Right cardiac atrium (tissue), 5 donors: ENCODE data around the gene VAT1L. TPM values are rescaled to one million over a fixed set of nuclear protein-coding genes. Genes with fewer than 3 reads are reported as not detected.
A peak's percentile ranks its signal among the peaks of the same experiment; 100 is the strongest.

Source experiments
- ATAC-seq, 2 donors: fragments of 200-7000 bp; cut with Tn5 transposase; one replicate each; pipeline versions ENCODE4 v1.8.0 to v1.9.1; 2020; ENCODE audit warnings: moderate library complexity in 2 of 2, mild to moderate bottlenecking in 1 of 2
- DNase-seq, 3 donors: peaks; one replicate each; pipeline ENCODE4 v3.0.0-alpha.2; 2020
- H3K27ac ChIP-seq: one replicate; pipeline ENCODE4 v1.5.1; 2013; ENCODE audit warnings: mild to moderate bottlenecking, low read length, control low read depth, moderate library complexity
- H3K27me3 ChIP-seq: one replicate; pipeline ENCODE4 v1.6.1; 2013; ENCODE audit not compliant: control insufficient read depth, insufficient read depth
- H3K4me1 ChIP-seq: one replicate; pipeline ENCODE4 v1.6.1; 2013; ENCODE audit warnings: low read length; ENCODE audit not compliant: control insufficient read depth, insufficient read depth
- H3K4me3 ChIP-seq: one replicate; pipeline ENCODE4 v1.5.1; 2013; ENCODE audit warnings: low read length, control low read depth
- H3K9me3 ChIP-seq: one replicate; pipeline ENCODE4 v1.6.1; 2013; ENCODE audit warnings: low read length; ENCODE audit not compliant: control insufficient read depth
- WGBS: extraction: QIAGEN DNeasy Blood & Tissue Kit; methylation state at CpG from one replicate; pipeline ENCODE4 v1.1.7; 2013; 5-methylcytosine and 5-hydroxymethylcytosine counted together
- intact Hi-C, 4 donors: fragments of 100-400 bp; cut with DNase I; formaldehyde crosslinking; loops; one replicate each; pipeline versions ENCODE4 v1.11.0 to v1.14.0; 2022 to 2023
- polyA plus RNA-seq: library from polyadenylated mRNA; stranded (reverse); fragments of 200-250 nt; gene quantifications from one replicate; pipeline ENCODE4 v1.2.3, GENCODE V29; 2013
- total RNA-seq, 4 donors: library from RNA; stranded (reverse); fragmentation: NEBNext Ultra II Directional; extraction: Animal tissue kit (Norgen Biotek cat#: 25700); gene quantifications; one replicate each; pipeline ENCODE4 v1.2.1, GENCODE V29; 2021
- donor health status: healthy with polysubstance abuse.
- donor health status: DM: no; HTN: yes; CAD: no.
- donor health status: DM: no; HTN: no; CAD: no.
- donor health status: DM: no; HTN: yes; CAD: no; lungs with severe emphysema.
- donor health status: DM: yes; HTN: yes; CAD: no.

VAT1L gene
- total and polyA plus RNA-seq, 5 donors: 7.7 to 40.3 (median 14.5) TPM

DNA sequence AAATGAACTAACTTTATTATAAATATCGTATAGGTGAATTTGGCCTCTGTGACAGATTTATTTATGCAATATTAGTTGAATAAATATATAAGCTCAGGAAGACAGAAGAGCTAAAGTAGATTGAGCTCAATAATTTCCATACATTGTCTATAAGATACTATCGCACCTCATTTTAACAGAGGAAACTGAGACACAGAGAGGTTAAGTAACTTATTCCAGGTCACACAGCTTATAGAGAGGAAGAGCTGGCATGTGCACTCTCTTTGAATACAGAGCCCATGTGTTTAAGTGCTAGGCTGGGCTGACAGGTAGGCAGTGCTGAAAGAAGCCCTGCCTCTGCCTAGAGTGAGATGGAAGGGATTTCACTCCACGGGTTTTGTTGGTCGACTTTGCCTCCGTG, 48.4 kb downstream of the VAT1L start:
- ATAC-seq (no peak), DNase-seq (no peak)
- H3K4me3 ChIP-seq: no peak overlapping the region
- intact Hi-C loops: no loop called here
- no peak overlapping the region for H3K27ac ChIP-seq
- WGBS: 92% methylated on average over 5 of the region's 5 CpGs
- H3K9me3 ChIP-seq: no peaks in the 10 kb centered on the region
- no peaks in the 10 kb centered on the region for H3K27me3 ChIP-seq
- no peaks in the 10 kb centered on the region for H3K4me1 ChIP-seq

DNA sequence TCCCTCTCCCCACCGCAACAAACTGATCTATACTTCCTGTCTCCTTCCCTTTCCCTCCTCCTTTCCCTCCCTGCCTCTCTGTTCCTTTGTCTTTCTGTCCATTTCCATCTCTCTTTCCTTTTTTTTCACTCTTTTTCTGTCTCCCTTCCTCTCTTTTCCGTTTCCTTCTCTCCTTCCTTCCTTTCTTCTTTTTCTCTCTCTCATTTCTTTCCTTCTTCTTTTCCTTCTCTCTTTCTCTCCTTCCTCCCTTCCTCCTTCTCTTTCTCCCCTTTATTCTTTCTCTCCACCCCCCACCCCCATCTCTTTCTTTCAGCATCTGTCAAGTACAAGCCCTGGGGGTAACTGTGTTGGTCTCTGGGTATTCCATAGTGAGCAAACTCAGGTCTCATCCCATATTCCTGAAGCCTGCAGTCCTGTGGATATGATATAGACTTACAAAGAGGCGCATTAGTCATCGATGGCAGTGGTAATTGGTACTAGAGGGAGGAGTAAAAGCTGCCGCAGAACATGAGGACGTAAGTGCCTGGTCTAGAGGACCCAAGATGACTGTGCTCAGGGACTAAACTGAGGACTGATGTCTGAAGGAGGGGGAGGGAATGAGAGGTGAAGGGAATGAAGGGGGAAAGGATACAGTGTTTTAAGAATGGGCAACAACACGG, 50.4 kb downstream of the VAT1L start:
- no peak for DNase-seq
- no peak for ATAC-seq
- peaks cover 9% of the 10 kb centered on the region for H3K4me1 ChIP-seq
- H3K27ac ChIP-seq: no peak overlapping the region
- no peaks in the 10 kb centered on the region for H3K27me3 ChIP-seq
- no peaks in the 10 kb centered on the region for H3K9me3 ChIP-seq
- intact Hi-C loops: no loop called here
- 82% methylated on average over 7 of the region's 7 CpGs for WGBS
- no peak overlapping the region for H3K4me3 ChIP-seq

DNA sequence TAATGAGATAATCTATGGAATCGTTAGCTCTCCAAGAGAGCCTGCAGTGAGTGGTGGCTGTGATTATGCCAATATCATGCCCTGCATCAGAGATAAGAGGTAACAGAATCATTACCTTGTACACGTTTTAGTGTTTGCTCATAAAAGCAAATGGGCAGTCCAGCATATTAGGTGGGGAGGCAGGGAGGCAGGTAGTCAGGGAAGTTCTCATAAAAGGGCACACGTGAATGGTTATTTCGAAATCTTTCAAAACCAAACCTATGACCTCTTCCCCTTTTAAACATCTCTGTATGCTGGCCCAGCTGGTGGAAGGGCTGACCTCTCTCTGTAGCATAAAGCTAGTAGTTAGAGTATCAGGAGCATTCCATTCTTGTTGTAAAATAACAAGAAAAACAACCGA, 51.7 kb downstream of the VAT1L start:
- DNase-seq (no peak), ATAC-seq (no peak)
- Histone ChIP-seq H3K27me3 (no peaks in the 10 kb centered on the region), H3K4me1 (peaks cover 9% of the 10 kb centered on the region), H3K27ac (no peak overlapping the region), H3K9me3 (no peaks in the 10 kb centered on the region), H3K4me3 (no peak overlapping the region)
- intact Hi-C loops: no loop called here
- 72% methylated on average over 5 of the region's 5 CpGs for WGBS

DNA sequence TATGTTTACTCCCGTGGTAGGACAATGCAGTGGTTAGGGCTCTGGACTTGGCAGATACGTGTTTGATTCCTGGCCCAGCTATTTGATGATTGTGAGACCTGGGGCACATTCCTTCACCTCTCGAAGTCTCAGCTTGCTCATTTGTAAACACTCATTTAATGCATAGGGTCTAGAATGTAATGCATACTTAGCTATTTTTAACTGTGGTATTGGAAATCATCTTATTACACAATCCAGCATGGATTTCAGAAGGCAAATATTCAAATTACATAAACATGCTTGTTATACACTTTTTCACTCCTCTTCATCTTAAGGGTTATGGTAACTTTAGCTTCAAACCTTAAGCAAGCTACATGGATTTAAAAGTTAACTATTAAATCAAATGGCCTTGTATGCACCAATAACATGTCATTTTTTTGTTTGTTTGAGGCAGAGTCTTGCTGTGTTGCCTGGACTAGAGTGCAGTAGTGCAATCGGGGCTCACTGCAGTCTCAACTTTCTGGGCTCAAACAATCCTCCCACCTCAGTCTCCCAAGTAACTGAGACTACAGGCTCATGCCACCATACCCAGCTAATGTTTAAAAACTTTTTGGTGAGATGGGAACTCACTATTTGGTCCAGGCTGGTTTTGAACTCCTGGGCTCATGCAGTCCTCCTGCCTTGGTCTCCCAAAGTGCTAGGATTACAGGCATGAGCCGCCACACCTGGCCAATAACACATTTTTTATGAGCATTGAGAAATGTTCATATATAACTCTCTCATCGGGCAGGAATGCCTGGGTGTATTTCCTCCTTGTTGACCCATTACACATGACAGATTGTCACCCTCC, 52.5 kb downstream of the VAT1L start:
- peaks cover 9% of the 10 kb centered on the region for H3K4me1 ChIP-seq
- H3K27me3 ChIP-seq: no peaks in the 10 kb centered on the region
- WGBS: 75% methylated on average over 6 of the region's 6 CpGs
- no peaks in the 10 kb centered on the region for H3K9me3 ChIP-seq
- no peak overlapping the region for H3K4me3 ChIP-seq
- DNase-seq: no peak
- intact Hi-C loops: no loop called here
- H3K27ac ChIP-seq: no peak overlapping the region
- ATAC-seq: no peak

DNA sequence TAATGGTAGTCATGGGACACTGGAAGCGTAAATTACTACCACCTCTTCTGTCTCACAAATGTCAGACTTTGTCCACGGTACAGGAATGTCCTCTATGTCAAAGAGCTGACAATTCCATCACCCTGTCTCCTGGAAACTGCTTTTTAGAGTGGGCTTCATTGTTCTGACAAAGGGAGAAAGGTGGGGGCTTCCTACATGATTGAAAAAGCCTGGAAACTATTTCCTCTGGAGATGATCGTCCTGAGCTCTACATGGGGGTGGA, 53.1 kb downstream of the VAT1L start:
- no peak overlapping the region for H3K27ac ChIP-seq
- ATAC-seq: no peak
- DNase-seq: no peak
- H3K4me3 ChIP-seq: no peak overlapping the region
- H3K9me3 ChIP-seq: no peaks in the 10 kb centered on the region
- 66% methylated on average over 3 of the region's 3 CpGs for WGBS
- H3K4me1 ChIP-seq: peaks cover 9% of the 10 kb centered on the region
- H3K27me3 ChIP-seq: no peaks in the 10 kb centered on the region
- intact Hi-C loops: no loop called here

DNA sequence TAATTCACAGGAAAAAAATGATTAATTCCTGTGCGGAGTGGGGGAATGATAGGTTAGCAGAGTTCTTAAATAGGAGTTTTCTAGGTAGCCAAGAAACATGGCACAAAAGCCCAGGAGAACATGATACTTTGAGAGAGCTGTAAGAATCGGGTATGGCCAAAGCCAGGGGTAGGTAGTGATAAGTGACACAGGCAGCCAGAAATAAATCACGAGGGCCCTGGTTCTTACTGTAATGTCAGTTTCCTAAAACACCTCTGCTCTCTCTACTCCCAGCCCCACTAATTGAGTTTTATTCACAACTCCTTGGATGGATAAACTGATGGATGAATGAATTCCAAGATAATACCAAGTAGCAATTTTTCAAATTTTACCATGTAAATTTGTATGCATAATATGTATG, 54.1 kb downstream of the VAT1L start:
- Histone ChIP-seq H3K4me3 (no peak overlapping the region), H3K27ac (no peak overlapping the region), H3K27me3 (no peaks in the 10 kb centered on the region), H3K9me3 (no peaks in the 10 kb centered on the region), H3K4me1 (peaks cover 9% of the 10 kb centered on the region)
- DNase-seq (no peak), ATAC-seq (no peak)
- 71% methylated on average over 3 of the region's 3 CpGs for WGBS
- intact Hi-C loops: no loop called here

DNA sequence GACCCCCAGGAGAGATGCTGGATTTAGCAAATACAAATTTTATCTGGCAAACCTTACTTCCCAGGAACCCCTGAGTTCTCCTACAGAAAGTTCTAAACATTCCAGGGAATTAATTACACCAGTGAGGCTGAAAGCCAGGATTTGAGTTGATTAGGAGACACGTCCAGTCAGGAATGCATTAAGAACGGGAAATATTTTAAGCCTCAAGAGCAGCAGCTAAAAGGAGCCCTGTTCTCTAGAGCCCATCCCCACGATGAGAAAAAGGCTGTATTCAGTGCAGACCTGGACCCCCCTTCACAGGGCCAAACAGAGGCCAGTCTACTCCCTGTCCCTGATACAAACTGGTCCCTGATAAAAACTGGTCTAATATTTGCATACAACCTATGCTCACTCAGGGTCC, 55.0 kb downstream of the VAT1L start:
- no peak overlapping the region for H3K4me3 ChIP-seq
- peaks cover 9% of the 10 kb centered on the region for H3K4me1 ChIP-seq
- no peak for ATAC-seq
- no peak for DNase-seq
- intact Hi-C loops: no loop called here
- no peak overlapping the region for H3K27ac ChIP-seq
- H3K9me3 ChIP-seq: no peaks in the 10 kb centered on the region
- 29% methylated on average over 3 of the region's 3 CpGs for WGBS
- no peaks in the 10 kb centered on the region for H3K27me3 ChIP-seq

DNA sequence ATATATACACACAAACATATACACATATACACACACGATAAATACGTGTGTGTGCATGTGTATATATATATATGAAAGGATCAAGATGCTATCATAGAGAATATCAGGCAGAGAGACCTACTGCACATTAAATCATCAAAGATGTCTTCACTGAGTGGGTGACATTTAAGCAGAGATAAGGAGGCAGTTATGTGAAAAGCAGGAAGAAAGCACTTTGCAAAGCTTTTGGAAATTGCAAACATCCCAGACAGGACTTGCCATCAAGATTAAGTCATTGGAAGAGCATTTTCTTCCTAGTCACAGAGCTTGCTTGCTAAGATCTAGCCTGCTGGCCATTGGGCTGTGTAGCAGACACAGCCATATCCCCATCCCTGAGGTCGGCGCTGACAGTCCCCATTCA, 56.4 kb downstream of the VAT1L start:
- H3K4me1 ChIP-seq: peaks cover 9% of the 10 kb centered on the region
- no peaks in the 10 kb centered on the region for H3K27me3 ChIP-seq
- H3K9me3 ChIP-seq: no peaks in the 10 kb centered on the region
- ATAC-seq: no peak
- no peak overlapping the region for H3K27ac ChIP-seq
- no peak overlapping the region for H3K4me3 ChIP-seq
- intact Hi-C loops: no loop called here
- no peak for DNase-seq
- 65% methylated on average over 4 of the region's 4 CpGs for WGBS

DNA sequence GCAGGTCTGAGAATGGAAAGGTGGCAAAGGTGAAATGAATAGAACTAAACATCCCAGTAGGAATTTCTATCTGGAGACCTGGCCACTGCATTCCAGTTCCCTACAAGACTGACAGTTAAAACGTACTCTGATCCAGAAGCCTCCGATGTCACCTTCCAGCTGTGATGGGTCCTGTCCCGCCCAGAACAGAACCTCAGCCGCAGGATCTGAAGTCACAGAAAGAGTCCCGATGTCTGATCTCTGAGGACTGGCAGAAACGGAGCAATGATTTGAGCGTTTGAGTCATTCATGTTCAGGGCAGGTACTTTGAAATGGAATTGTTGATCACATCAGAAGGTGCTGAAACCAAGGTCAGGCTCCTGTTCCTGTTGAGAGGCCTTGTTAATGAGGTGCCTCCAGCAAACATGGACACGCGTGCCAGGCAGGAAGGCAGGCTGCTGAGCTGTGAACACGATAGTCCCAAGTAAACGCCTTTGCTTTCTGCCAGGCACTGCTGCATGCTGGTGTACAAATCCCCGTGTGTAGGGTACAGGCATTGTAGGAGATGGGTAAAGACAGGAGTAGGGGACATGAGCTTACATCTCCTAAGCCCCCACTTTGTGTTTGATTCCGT, 61.4 kb downstream of the VAT1L start:
- intact Hi-C loops: loop anchor here in 1 of 4 donors (5.0 kb wide), 1 partner anchor 118 kb away; no protein-coding TSS in a partner anchor
- no peaks in the 10 kb centered on the region for H3K27me3 ChIP-seq
- no peaks in the 10 kb centered on the region for H3K4me1 ChIP-seq
- WGBS: 60% methylated on average over 13 of the region's 13 CpGs
- peak in 1 of 2 donors; percentile 68 for ATAC-seq
- peak overlapping the region; percentile 3 for H3K27ac ChIP-seq
- no peak overlapping the region for H3K4me3 ChIP-seq
- no peaks in the 10 kb centered on the region for H3K9me3 ChIP-seq
- peak in 2 of 3 donors; percentile 60 to 62 for DNase-seq

DNA sequence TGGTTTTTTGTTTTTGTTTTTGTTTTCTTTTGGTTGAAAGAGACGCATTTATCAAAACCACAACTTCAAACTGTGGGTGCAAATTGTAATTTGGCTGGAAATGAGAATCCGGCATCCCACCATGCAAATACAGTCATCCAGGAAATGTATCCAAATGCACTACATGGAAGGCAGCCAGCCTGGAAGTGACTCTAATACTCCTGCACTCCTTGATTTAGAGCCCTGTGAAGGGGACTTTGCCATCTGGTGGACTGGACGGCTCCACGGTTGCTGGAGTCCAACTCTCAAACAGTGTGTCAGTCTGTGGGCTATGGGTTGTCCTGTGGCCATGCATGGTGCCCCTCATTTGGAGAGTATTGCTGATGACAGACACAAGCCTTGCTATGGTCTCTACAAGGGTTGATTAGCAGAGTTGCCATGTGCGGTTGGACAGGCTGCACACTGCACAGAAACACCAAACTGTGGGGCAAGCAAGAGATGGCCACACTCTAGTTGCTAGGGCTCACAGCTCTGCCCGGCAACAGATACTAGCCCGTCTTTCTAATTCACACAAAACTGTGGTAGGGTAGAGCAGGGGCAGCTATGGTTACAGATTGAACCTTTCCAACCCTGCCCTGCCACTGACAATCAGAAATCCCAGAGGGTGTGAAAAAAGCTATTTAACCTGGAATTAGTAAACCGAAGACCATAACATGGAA, 62.4 kb downstream of the VAT1L start:
- ATAC-seq (no peak), DNase-seq (no peak)
- H3K27ac ChIP-seq: no peak overlapping the region
- no peaks in the 10 kb centered on the region for H3K27me3 ChIP-seq
- intact Hi-C loops: loop anchor here in 1 of 4 donors (5.0 kb wide), 1 partner anchor 117 kb away; no protein-coding TSS in a partner anchor
- WGBS: 76% methylated on average over 8 of the region's 8 CpGs
- no peaks in the 10 kb centered on the region for H3K4me1 ChIP-seq
- no peak overlapping the region for H3K4me3 ChIP-seq
- no peaks in the 10 kb centered on the region for H3K9me3 ChIP-seq

DNA sequence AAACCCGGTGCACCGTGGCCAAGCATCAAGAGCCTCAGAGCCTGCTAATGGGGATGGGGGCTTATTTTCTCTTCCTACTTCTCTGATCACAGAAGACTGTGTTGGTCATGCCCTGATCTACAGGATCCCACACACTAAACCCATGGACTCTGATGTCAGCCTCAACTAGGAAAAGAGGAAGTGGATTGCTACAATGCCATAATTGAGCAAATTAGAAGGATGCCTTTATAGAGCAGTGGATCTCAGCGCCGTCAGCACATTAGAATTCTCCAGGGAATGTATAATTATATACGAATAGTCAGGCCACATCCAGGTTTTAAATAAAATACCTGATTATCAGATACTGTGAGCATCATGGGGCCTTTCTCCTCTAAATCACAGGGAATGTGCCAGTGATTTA, 64.8 kb downstream of the VAT1L start:
- Histone ChIP-seq H3K4me1 (no peaks in the 10 kb centered on the region), H3K27ac (no peak overlapping the region), H3K9me3 (no peaks in the 10 kb centered on the region), H3K27me3 (no peaks in the 10 kb centered on the region), H3K4me3 (no peak overlapping the region)
- intact Hi-C loops: loop anchor here in 1 of 4 donors (5.0 kb wide), 1 partner anchor 114 kb away; no protein-coding TSS in a partner anchor
- no peak for ATAC-seq
- WGBS: 81% methylated on average over 5 of the region's 5 CpGs
- no peak for DNase-seq
